Medulla oblongata (tissue), 1 donor: ENCODE measurements around the gene RFX7.

Source experiments
- DNase-seq: peaks from one replicate; pipeline ENCODE4 v3.0.0-alpha.2; 2015; ENCODE audit errors: extremely low spot score

RFX7 gene

DNA sequence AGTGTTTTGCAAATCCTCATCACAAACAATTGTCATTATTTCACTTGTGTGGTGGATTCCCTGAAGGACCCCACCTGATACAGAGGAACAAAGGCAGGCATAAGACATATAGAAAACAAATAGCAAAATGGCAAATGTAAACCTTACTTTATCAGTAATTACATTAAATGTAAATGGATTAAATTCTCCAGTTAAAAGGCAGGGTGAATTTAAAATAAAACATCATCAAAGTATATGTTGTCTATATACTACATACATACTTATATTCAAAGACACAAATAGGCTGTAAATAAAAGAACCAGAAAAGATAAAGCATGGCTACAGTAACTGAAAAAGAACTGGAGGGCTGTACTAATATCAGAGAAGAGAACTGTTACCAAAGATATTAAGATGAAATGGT lies 117.3 kb downstream of the RFX7 start:
- no peak for DNase-seq

- DNase-seq: no peak
Observed at GRCh38 chr15:56124391-56124790, 119.3 kb downstream of the RFX7 start.

DNA sequence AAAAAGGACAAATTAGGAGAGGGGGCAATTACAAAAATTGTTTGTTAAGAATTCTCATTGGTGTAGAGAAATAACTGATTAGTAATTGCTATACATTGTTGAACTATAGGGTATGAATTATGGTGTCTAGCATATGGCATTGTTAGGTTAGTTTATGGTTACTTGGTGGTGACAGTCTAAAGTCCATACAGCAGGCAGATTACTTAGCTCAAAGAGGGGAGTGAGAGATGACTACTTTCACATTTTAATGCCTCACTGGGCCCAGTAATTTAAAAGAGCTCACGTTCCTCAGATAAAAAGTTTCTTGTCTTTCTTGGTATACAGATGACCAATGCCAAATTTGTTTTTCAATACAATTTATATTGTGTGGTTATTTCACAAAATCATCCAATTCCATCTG lies 137.8 kb downstream of the RFX7 start:
- DNase-seq: no peak

- DNase-seq: peak; percentile 52
Observed at GRCh38 chr15:56102441-56102840, 141.2 kb downstream of the RFX7 start.

GRCh38 chr15:56099311-56099710 lies 144.4 kb downstream of the RFX7 start:
- peak; percentile 44 for DNase-seq

GRCh38 chr15:56098195-56098863 lies 145.3 kb downstream of the RFX7 start:
- DNase-seq: no peak

DNA sequence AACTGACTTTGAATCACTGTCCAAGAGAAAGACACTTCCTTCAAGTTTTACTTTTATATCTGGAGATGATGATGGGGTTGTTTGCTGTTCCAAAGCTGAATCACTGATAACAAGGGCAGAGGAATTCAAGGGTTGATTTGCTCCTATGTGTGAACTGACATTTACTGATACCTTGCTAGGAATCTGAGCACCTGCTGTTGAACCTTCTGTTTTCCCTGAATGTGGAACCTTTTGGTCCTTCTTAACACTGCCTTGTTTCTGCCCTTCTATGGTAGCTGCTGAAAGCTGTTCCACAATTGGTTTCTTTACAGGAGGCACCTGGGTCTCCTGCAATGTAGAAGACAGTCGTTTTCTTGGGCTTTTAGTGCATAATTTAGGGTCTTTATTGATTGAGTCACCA lies 148.3 kb downstream of the RFX7 start:
- DNase-seq: no peak

DNA sequence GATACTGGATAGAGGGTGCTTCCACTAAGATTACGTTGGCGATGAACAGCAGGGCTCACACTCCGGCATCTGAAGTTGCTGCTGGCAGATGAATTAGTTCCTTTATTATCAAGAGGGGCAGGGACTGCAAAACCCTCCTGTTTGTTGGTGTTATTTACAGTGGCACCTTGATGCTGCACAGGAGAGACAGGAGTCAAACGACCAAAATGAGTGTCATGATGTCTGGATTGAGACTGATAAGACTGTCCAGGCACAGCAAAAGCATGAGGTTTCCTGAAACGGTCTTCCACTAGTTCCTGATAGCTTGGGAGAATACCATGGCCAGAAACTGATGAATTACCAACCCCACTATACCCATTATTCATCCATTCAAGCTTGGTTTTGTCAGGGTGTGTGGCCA lies 149.5 kb downstream of the RFX7 start:
- no peak for DNase-seq

- DNase-seq: no peak
Observed at GRCh38 chr15:56088389-56088788, 155.3 kb downstream of the RFX7 start.

DNA sequence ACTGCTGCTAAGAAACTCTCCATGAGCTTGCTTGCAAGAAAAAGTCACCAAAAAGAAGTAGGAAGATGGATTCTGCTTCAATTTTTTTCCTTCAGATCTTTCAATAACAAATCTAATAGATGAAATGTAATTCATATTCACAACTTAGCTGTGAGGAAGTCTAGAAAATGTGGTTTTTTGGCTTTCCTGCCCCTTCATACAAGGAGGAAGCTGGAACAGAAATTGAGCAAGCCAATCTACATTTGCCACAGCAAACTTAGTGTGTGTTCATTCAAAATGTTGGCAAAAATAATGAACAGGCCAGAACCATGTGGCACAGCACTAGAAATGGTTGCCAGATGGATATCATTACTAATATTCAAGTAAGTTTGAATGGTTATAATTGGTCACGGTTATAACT lies 157.1 kb downstream of the RFX7 start:
- no peak for DNase-seq

- DNase-seq: no peak
Observed at GRCh38 chr15:56082263-56082761, 161.4 kb downstream of the RFX7 start.

- no peak for DNase-seq
Observed at GRCh38 chr15:56077081-56077480, 166.6 kb downstream of the RFX7 start.

DNA sequence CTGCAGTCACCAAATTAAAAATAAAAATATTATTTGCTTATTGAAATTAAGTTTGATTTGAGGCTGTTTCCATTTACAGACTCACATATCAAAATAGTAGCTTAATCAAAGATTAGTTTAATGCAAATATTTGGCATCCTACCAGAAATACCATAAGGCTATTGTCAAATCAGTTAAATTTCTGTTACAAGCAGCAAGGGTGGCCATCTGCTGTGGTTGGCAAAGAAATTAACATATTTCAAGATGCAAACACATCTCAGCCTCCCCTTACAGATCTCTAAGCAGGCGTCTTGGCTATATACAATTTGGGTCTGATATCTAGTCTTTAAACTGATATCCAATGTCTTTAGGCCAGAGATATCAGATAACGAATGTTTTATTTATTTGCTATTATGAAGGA lies 167.0 kb downstream of the RFX7 start:
- DNase-seq: no peak

DNA sequence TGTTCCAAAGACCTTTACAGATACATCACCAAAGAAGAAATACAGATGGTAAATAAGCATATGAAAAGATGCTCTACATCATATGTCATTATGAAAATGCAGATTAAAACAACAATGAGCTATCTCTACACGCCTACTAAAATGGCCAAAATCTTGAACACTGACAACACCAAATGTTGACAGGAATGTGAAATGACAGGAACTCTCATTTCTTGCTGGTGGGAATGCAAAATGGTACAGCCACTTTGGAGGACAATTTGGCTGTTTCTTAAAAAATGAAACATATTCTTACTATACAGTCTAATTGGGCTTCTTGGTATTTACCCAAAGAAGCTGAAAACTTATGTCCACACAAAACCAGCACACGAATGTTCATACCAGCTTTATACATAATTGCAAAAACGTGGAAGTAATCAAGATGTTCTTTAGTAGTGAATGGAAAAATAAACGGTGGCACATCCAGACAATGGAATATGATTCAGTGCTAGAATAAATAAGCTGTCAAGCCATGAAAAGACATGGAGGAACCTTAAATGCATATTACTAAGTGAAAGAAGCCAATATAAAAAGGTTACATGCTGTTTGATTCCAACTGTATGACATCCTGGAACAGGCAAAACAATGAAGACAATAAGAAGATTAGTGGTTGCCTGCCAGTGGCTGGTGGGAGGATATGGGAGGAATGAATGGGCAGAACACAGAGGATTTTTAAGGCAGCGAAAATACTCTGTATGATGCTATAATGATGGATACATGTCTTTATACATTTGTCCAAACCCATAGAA lies 169.0 kb downstream of the RFX7 start:
- no peak for DNase-seq

DNA sequence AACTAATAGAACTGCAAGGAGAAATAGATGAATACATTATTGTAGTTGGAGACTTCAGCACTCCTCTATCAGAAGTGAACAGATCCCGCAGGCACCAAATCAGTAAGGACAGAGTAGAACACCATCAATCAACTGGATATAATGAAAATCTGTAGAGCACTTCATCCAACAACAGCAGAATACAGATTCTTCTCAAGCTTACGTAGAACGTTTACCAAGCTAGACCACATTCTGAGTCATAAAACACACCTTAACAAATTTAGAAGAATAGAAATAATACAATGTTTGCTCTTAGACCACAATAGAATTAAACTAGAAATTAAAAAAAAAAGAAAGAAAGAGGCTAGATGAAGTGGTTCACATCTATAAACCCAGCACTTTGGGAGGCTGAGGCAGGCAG lies 179.5 kb downstream of the RFX7 start:
- DNase-seq: no peak

DNA sequence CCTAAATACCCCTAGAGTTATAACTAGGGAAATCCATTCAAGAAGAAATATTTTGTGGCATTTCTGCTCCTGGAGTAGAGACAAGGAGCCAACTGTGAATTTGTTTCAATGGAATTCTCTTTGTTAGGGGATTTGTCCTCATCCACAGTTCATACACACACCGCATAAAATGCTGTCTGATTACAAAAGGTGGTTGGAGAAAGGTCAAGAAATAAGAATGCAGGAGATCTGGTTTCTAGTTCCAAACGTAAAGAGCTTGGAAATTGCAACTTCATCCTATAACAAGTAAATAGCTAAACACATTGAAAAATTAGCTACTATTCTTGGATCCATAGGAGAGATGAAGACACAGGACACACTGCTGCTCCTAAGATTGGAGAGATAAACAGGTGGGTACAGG lies 184.0 kb downstream of the RFX7 start:
- no peak for DNase-seq

- DNase-seq: no peak
Observed at GRCh38 chr15:56058986-56059385, 184.7 kb downstream of the RFX7 start.

DNA sequence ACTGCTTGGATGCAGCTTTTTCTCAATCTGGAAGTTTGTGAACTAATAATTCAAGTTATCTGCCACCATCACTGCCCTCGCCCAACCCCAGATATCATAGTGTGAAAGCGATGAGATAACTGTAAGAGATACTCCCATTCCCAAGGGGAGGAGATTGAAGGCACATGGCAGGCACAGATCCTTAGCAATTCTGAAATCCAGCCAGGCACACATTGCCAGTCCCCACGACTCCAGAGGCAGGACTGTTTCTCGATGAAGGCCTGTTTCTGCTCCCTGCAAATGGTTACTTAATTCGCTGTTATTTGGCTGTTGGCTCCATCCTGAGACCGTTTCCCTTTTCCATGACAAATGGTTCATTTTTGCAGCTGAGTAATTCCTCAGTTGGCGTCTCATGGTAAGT lies 187.1 kb downstream of the RFX7 start:
- DNase-seq: no peak

DNA sequence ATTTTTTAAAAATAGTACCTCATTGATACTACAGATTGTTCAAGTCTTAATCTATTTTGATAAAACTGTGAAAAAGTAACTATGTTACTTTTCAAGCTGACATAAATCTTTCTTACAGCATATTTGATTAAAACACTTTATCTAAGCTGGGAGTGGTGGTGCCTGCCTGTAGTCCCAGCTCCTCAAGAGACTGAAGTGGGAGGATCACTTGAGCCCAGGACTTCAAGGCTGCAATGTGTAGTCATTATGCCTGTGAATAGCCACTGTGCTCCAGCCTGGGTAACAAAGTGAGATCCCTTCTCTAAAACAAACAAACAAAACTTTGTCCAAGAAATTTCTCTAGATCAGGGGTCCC lies 190.7 kb downstream of the RFX7 start:
- DNase-seq: no peak

- DNase-seq: peak; percentile 51
Observed at GRCh38 chr15:56052395-56053045, 191.2 kb downstream of the RFX7 start.

GRCh38 chr15:56051676-56052075 lies 192.0 kb downstream of the RFX7 start:
- no peak for DNase-seq

GRCh38 chr15:56049577-56049976 lies 194.1 kb downstream of the RFX7 start:
- DNase-seq: no peak

- DNase-seq: no peak
Observed at GRCh38 chr15:56047354-56047753, 196.3 kb downstream of the RFX7 start.
